Astrocyte of the cerebellum (primary cell): Measurements from ENCODE around the gene SRF.

Experiments
- DNase-seq: peaks from one replicate; pipeline ENCODE4 v3.0.0-alpha.2; 2011; ENCODE audit warnings: low read depth
- H3K4me3 ChIP-seq: 2 replicates; pipeline ENCODE4 v1.5.1; 2011; ENCODE audit warnings: mild to moderate bottlenecking, low read depth, low read length, moderate library complexity
- CTCF ChIP-seq: IDR thresholded peaks from 2 replicates; pipeline ENCODE4 v1.5.1; 2012; ENCODE audit warnings: low read length, low read depth, moderate library complexity, mild to moderate bottlenecking; ENCODE audit errors: missing control alignments
- in situ Hi-C: cut with HindIII; loops from 2 replicates; pipeline ENCODE4 v1.10.0; 2017; ENCODE audit warnings: low sequenced_read_pairs

SRF gene

GRCh38 chr6:43176423-43176786 is 5.3 kb downstream of the SRF start:
- no peak overlapping the region for H3K4me3 ChIP-seq
- no peak for TF ChIP-seq CTCF
- DNase-seq, result no peak
- in situ Hi-C loops, result no loop called here

GRCh38 chr6:43178150-43178549 is 7.1 kb downstream of the SRF start:
- no peak for TF ChIP-seq CTCF
- in situ Hi-C loops, result no loop called here
- no peak for DNase-seq
- no peak overlapping the region for H3K4me3 ChIP-seq

DNA sequence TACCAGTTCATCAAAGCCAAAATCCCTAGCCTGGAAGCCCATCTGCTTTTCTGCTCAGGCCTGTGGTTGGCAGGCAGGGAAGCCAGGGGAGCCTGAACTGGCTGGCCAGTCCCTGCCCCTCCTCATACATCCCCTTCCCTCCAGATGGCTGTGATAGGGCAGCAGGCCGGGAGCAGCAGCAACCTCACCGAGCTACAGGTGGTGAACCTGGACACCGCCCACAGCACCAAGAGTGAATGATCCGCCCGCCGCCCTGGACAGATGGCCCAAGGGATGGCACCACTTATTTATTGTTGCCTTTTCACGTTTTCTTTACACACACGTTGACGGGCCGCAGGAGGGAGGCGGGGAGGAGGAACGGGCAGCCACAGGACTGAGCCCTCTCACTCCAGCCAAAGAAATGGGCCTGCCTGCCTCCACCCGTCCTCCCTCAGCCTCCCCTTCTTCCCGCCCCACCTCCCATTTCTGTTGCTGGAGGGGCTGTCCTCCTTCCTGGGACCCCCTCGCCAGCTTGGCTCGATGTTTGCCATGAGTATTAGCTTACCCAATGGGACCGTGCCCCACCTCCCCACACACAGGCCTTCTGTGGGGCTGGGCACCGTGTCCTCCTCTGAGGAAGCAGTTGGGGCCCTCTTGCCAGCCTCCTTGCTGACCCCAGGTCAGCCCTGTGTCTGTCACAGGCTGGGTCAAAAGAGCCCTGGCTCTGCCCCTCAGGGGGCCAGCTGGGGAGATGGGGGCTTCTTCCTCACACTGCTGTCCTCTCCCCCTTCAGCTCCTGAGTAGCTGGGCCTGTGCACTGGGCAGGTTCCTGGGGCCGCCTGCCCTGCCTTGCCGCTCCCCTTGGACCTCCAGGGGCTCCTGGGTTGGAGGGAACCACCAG is 8.1 kb downstream of the SRF start:
- H3K4me3 ChIP-seq, result no peak overlapping the region
- no peak for TF ChIP-seq CTCF
- DNase-seq, result no peak
- in situ Hi-C loops, result no loop called here

- in situ Hi-C loops, result loop anchor here (5.0 kb wide), 1 partner anchor 37 kb away; no protein-coding TSS in a partner anchor
- no peak for DNase-seq
- no peak overlapping the region for H3K4me3 ChIP-seq
- no peak for TF ChIP-seq CTCF
Observed at GRCh38 chr6:43180058-43180457, 9.0 kb downstream of the SRF start.

- DNase-seq, result no peak
- no peak overlapping the region for H3K4me3 ChIP-seq
- in situ Hi-C loops, result loop anchor here (5.0 kb wide), 1 partner anchor 36 kb away; no protein-coding TSS in a partner anchor
- TF ChIP-seq CTCF, result no peak
Observed at GRCh38 chr6:43180985-43181384, 9.9 kb downstream of the SRF start.

- DNase-seq, result no peak
- H3K4me3 ChIP-seq, result peak overlapping the region; percentile 58
- TF ChIP-seq CTCF, result no peak
- in situ Hi-C loops, result loop anchor here (5.0 kb wide), 1 partner anchor 36 kb away; no protein-coding TSS in a partner anchor
Observed at GRCh38 chr6:43181621-43181941, 10.5 kb downstream of the SRF start.
